HG03045 (cell line): ENCODE results near the gene RCAN1.
"Not testable (repeated sequence)": the region's sequence is repeated elsewhere in the genome, so short reads cannot be mapped to it uniquely, and the experiment has no call there.

Source experiments
- ATAC-seq: cut with Tn5 transposase; IDR thresholded peaks from one replicate; pipeline ENCODE4 v1.9.1; 2021; ENCODE audit warnings: mild to moderate bottlenecking, moderate library complexity; ENCODE audit not compliant: unreplicated experiment

The RCAN1 gene

DNA sequence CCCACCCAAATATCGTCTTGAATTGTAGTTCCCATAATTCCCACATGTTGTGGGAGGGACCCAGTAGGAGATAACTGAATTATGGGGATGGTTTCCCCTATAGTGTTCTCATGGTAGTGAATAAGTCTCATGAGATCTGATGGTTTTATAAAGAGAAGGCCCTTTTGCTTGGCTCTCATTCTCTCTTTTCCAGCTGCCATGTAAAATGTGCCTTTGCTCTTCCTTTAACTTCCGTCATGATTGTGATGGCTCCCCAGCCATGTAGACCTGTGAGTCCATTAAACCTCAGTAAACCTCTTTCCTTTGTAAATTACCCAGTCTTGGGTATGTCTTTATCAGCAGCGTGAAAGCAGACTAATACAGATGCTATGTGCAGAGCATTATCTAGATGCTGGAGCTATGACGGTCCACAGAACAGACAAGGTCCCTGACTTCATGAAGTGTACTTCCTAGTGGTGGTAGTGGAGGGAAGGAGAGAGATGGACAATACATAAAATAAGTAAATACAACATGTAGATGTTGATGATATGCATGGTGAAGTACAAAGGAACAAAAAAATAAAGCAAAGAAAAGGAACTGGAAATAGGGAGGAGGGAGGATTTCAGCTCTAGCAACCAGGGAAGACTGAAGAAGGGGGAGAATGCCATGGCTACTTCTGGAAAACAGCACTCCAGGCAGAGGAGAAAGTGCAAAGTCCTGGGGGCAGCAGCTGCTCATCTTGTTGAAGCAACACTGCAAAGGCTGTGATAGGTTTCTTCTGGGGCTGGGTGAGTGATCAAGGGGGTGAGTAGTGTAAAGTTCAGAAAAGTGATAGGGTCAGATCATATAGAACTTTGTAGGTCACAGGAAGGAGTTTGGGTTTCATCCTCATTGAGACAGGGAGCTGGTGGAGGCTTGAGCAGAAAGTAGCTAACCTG, 6.8 kb upstream of the RCAN1 start:
- ATAC-seq: no peak

DNA sequence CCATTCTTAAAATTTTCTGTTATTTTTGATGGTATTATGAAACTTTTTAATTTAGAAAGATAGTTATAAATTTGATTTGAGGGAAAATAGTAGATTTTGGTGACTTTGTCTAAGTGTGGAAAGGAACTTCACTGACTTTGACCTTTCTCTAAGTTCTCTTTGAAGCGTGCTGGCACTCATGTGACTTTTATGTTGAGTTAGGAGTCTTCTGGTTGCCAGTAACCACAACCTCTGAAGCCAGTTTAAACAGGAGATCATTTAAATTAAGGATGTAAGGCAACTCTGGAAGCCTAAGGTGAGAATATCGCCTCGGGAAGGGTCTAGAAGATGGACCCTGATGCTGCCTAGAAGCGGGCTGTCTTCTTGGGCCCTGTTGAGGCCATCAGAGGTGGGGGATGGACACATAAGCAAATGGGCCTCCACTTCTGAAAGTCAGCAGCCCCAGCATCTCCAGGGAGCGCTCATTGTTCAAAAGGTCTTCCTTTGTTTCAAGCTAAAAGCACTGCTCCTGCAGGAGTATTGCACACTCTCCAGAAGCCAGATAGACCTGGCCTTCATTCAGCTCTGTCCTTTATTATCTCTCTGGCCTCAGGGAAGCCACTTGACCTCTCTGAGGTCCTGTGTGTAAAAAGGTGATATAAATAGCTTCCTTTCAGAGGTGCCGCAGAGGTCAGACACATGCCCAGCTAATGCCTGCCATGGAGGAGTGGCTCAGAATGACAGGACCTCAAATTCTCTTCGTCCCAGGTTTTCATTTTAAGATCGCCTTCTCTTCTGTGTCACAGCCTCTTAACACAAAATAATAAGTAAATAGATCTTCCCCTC, 5.1 kb upstream of the RCAN1 start:
- ATAC-seq: no peak

DNA sequence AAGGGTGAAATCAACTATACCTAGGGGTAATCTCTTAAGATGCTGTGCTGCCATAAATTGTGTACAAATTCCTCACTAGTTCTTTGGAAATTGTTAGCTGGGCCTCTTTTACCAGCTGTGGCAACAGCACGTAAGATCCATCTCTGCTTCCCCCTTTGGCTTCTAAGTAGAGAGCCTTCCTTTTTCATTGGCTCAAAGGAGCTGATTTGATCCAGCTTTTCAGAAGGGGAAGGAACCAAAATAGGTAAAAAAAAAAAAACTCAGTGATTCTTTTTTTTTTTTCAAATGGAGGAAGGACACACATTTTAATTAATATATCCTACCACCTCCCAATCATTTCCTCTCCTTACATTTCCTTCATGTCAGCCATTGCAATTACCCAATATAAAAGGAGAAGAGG, 4.0 kb upstream of the RCAN1 start:
- ATAC-seq: no peak

GRCh38 chr21:34617753-34618339, 2.9 kb upstream of the RCAN1 start:
- no peak for ATAC-seq

- ATAC-seq: no peak
Observed at GRCh38 chr21:34615487-34615814, 538 bp upstream of the RCAN1 start.

- peak; percentile 2 for ATAC-seq
Observed at GRCh38 chr21:34613679-34614627, 960 bp downstream of the RCAN1 start.

DNA sequence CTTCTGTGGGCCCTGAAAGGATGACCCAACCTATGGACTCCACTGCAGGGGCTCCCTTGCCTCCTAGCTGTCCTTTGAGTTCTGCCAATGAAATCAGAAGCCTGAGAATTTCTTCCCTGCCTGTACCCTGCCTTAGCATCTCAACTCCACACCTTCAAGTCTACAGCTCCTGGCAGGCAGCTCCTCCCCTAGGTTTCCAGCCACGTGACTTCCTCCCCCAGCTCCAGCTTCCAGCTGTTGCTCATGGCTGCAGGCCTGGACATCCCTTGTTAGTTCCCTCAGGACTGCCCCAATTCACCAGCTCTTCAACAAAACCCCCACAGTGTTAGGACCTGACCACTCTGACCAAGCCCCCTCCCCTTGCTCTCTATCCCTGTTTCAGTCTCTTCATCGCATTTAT, 2.4 kb downstream of the RCAN1 start:
- ATAC-seq: no peak

- no peak for ATAC-seq
Observed at GRCh38 chr21:34612056-34612455, 2.9 kb downstream of the RCAN1 start.

- no peak for ATAC-seq
Observed at GRCh38 chr21:34611528-34611927, 3.4 kb downstream of the RCAN1 start.

GRCh38 chr21:34609933-34610549, 4.9 kb downstream of the RCAN1 start:
- ATAC-seq: no peak

- ATAC-seq: no peak
Observed at GRCh38 chr21:34609244-34609932, 5.5 kb downstream of the RCAN1 start.

GRCh38 chr21:34607376-34607775, 7.5 kb downstream of the RCAN1 start:
- ATAC-seq: not testable (repeated sequence)

DNA sequence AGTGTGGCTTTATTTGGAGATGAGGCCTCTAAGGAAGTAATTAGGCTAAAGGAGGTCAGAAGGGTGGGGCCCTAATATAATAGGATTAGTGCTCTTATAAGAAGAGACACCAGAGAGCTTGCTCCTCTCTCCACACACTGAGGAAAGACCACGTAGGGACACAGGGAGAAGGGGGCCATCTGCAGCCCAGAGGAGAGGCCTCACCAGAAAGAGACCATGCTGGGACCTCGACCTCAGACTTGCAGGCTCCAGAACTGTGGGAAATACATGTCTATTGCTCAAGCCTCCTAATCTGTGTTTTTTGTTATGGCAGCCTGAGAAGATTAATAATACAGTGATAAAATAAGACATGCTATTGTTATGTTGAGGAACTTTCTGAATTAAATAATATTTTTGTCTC, 8.3 kb downstream of the RCAN1 start:
- no peak for ATAC-seq

DNA sequence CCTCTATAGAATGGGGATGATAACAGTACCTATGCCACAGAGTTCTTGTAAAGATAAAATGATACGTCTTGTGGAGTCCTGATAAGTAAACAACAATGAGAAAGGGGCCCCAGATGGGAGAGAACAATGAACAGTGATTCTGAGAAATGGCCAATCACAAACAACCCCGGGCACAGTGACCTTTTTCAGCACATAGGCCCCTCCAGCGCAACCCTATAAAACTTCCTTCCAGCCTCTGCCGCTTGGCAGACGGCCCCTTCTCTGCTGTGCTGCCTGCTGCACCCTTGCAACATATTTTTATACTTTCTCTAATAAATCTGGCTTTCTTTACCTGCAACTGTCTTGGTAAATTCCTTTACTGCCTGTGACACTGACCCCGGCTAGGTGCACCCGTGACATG, 8.9 kb downstream of the RCAN1 start:
- ATAC-seq: no peak

- not testable (repeated sequence) for ATAC-seq
Observed at GRCh38 chr21:34604956-34605355, 10.0 kb downstream of the RCAN1 start.

DNA sequence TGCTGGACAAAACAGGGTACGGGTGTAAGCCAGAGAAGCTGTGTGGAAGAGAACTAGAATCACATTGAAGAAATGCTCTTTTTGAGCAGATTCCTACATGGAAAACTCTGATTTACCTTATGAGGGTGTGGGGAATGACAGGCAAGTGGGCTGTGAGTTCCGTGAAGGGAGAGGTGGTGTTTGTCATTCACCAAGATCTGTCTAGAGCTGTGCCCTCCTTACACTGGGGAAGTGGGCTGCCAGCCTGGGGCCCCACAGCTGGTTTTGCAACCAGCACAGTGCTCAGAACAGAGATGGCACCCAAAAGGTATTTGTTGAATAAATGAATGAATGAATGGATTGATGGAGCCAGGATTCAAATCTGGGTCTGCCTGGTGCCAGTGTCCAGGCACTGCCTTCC, 10.4 kb downstream of the RCAN1 start:
- ATAC-seq: no peak

- no peak for ATAC-seq
Observed at GRCh38 chr21:34603710-34604057, 11.2 kb downstream of the RCAN1 start.

DNA sequence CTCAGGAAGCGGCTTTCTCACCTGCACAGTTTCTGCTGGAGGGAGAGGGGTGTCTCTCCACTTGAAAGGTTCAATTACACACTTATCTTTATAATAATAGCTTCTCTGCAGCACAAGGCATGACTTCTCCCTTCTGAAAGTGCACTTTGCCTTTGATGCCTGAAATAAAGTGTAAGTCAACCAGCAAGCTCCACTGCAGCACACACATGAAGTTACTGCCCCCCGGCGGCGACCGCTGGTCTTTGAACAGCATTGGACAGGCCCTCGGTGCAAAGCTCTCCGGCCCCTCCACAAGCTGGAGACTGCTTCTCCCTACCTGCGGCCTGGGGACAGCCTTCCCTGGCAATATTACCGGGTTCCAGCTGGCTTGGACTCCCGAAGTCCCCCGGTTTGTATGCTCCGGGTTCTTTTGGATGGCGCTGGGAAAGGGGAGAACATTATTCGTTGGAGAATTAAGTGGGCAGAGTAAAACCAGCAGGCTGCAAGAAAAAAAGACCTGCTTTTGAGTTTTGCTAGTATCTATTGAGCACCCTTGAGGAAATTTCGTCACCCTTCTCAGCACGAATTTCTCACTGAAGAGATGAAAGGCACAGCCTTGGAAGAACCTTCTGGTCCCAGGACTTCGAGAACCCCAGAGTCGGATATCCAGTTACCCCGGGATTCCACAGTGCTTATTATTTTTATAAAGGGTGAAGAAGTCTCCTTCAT, 11.8 kb downstream of the RCAN1 start:
- ATAC-seq: no peak

DNA sequence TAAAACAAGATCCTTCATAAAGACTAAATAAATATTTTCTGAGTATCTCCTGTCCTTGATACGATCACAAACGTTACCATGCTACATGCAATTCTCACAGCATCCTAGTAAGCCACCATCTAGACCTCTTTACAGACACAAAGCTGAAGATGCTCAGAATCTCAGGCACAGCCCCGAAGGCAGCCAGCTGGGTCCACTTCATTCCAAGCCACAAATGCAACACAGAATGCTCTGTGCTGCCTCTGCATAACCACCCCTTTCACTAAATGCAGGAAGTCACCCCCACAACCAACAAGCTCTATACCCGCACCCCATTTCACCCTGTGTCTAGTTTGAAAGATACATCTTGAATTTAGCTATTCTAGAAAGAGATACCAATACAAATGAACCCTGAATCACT, 12.9 kb downstream of the RCAN1 start:
- no peak for ATAC-seq
